HG02970 (cell line): Measurements from ENCODE around the gene FAM184B.

Source experiments
- ATAC-seq: cut with Tn5 transposase; IDR thresholded peaks from one replicate; pipeline ENCODE4 v1.9.1; 2021; ENCODE audit warnings: mild to moderate bottlenecking, moderate library complexity, moderate number of reproducible peaks; ENCODE audit not compliant: unreplicated experiment, low FRiP score

Gene FAM184B

GRCh38 chr4:17595471-17596005, 185.9 kb downstream of the FAM184B start:
- no peak for ATAC-seq

GRCh38 chr4:17589355-17589754, 192.1 kb downstream of the FAM184B start:
- no peak for ATAC-seq

- no peak for ATAC-seq
Observed at GRCh38 chr4:17587094-17587822, 194.2 kb downstream of the FAM184B start.

GRCh38 chr4:17584521-17585213, 196.8 kb downstream of the FAM184B start:
- ATAC-seq = no peak

GRCh38 chr4:17583941-17584340, 197.5 kb downstream of the FAM184B start:
- no peak for ATAC-seq

GRCh38 chr4:17583276-17583675, 198.1 kb downstream of the FAM184B start:
- no peak for ATAC-seq

GRCh38 chr4:17580969-17581368, 200.5 kb downstream of the FAM184B start:
- no peak for ATAC-seq
